Endothelial cell of hepatic sinusoid (primary cell): Measurements from ENCODE around the gene CCDC92.

Source experiments
- in situ Hi-C: cut with HindIII; loops from 2 replicates; pipeline ENCODE4 v1.10.0; 2017; ENCODE audit warnings: low sequenced_read_pairs

Gene CCDC92

GRCh38 chr12:123917337-123917850 lies 55.2 kb downstream of the CCDC92 start:
- in situ Hi-C loops: loop anchor here (10.0 kb wide), 2 partner anchors 47 to 143 kb away; no protein-coding TSS in a partner anchor

GRCh38 chr12:123916729-123917128 lies 55.9 kb downstream of the CCDC92 start:
- in situ Hi-C loops: loop anchor here (10.0 kb wide), 2 partner anchors 48 to 142 kb away; no protein-coding TSS in a partner anchor

- in situ Hi-C loops: loop anchor here (10.0 kb wide), 2 partner anchors 50 to 140 kb away; no protein-coding TSS in a partner anchor
Measured at GRCh38 chr12:123914726-123915333, 57.8 kb downstream of the CCDC92 start.

GRCh38 chr12:123912415-123913380 lies 59.9 kb downstream of the CCDC92 start:
- in situ Hi-C loops: loop anchor here (10.0 kb wide), 2 partner anchors 52 to 138 kb away; no protein-coding TSS in a partner anchor

GRCh38 chr12:123911672-123912409 lies 60.8 kb downstream of the CCDC92 start:
- in situ Hi-C loops: loop anchor here (10.0 kb wide), 2 partner anchors 53 to 137 kb away; no protein-coding TSS in a partner anchor

GRCh38 chr12:123910761-123911193 lies 61.9 kb downstream of the CCDC92 start:
- in situ Hi-C loops: loop anchor here (10.0 kb wide), 2 partner anchors 54 to 136 kb away; no protein-coding TSS in a partner anchor

GRCh38 chr12:123910057-123910456 lies 62.6 kb downstream of the CCDC92 start:
- in situ Hi-C loops: loop anchor here (10.0 kb wide), 2 partner anchors 55 to 135 kb away; no protein-coding TSS in a partner anchor

- in situ Hi-C loops: no loop called here
Measured at GRCh38 chr12:123908884-123909725, 63.5 kb downstream of the CCDC92 start.

GRCh38 chr12:123907726-123908476 lies 64.7 kb downstream of the CCDC92 start:
- in situ Hi-C loops: no loop called here

- in situ Hi-C loops: no loop called here
Measured at GRCh38 chr12:123906711-123907420, 65.8 kb downstream of the CCDC92 start.

GRCh38 chr12:123905319-123905925 lies 67.2 kb downstream of the CCDC92 start:
- in situ Hi-C loops: no loop called here

- in situ Hi-C loops: loop anchor here (5.0 kb wide), 2 partner anchors 61 to 79 kb away; no protein-coding TSS in a partner anchor
Measured at GRCh38 chr12:123903301-123904065, 69.1 kb downstream of the CCDC92 start.

- in situ Hi-C loops: loop anchor here (5.0 kb wide), 2 partner anchors 61 to 79 kb away; no protein-coding TSS in a partner anchor
Measured at GRCh38 chr12:123902821-123903220, 69.8 kb downstream of the CCDC92 start.

GRCh38 chr12:123900871-123901376 lies 71.7 kb downstream of the CCDC92 start:
- in situ Hi-C loops: loop anchor here (5.0 kb wide), 2 partner anchors 59 to 81 kb away; no protein-coding TSS in a partner anchor

- in situ Hi-C loops: no loop called here
Measured at GRCh38 chr12:123899368-123899767, 73.3 kb downstream of the CCDC92 start.

GRCh38 chr12:123898673-123899072 lies 74.0 kb downstream of the CCDC92 start:
- in situ Hi-C loops: no loop called here

GRCh38 chr12:123897221-123897620 lies 75.4 kb downstream of the CCDC92 start:
- in situ Hi-C loops: no loop called here
